OCI-LY7 (cell line): Measurements from ENCODE around the gene MTHFD1L. TPM values are rescaled to one million over a fixed set of nuclear protein-coding genes. Genes with fewer than 3 reads are reported as not detected.

Source experiments
- BruUV-seq: library from RNA; stranded (reverse); fragments of 400-500 nt; replicated peaks from 2 replicates; lab custom pipeline; 2021; lab: Mats Ljungman, UMichigan
- CTCF ChIA-PET: fragments of 300-600 bp; sonication (Branson Sonifier 250); formaldehyde crosslinking; loops from one replicate; lab custom pipeline; 2022; ENCODE audit warnings: antibody characterized with exemption; ENCODE audit not compliant: unreplicated experiment; lab: Charles Lee
- POLR2A ChIA-PET: fragments of 300-600 bp; sonication (Branson Sonifier 250); formaldehyde crosslinking; loops from one replicate; lab custom pipeline; 2022; ENCODE audit warnings: antibody characterized with exemption; lab: Charles Lee
- DNase-seq: peaks from one replicate; pipeline ENCODE4 v3.0.0-alpha.2; 2015; ENCODE audit warnings: low spot score
- H2AFZ ChIP-seq: fragments of 200-600 bp; sonication (generic), shearing (Covaris generic); 2 replicates; pipeline ENCODE4 v1.6.1; 2014; ENCODE audit warnings: mild to moderate bottlenecking, antibody characterized with exemption, low read length, moderate library complexity
- H3K27ac ChIP-seq: fragments of 200-600 bp; sonication (generic); 2 replicates; pipeline ENCODE4 v1.5.1; 2014; ENCODE audit warnings: mixed run types, low read depth, mild to moderate bottlenecking, moderate library complexity, low read length, inconsistent platforms; ENCODE audit not compliant: poor library complexity, severe bottlenecking
- H3K36me3 ChIP-seq: fragments of 200-600 bp; sonication (generic); 2 replicates; pipeline ENCODE4 v1.6.1; 2014; ENCODE audit warnings: mild to moderate bottlenecking, antibody characterized with exemption, low read length, moderate library complexity, mixed read lengths; ENCODE audit not compliant: insufficient read depth
- H3K4me1 ChIP-seq: fragments of 200-600 bp; sonication (generic); 2 replicates; pipeline ENCODE4 v1.5.1; 2014; ENCODE audit warnings: mild to moderate bottlenecking, low read length; ENCODE audit not compliant: insufficient read depth, poor library complexity, severe bottlenecking
- H3K4me2 ChIP-seq: fragments of 200-600 bp; sonication (generic); 2 replicates; pipeline ENCODE4 v1.6.1; 2014; ENCODE audit warnings: mild to moderate bottlenecking, low read length
- H3K4me3 ChIP-seq: fragments of 200-600 bp; sonication (generic); 2 replicates; pipeline ENCODE4 v1.5.1; 2014; ENCODE audit warnings: mild to moderate bottlenecking, low read depth, low read length; ENCODE audit not compliant: poor library complexity, severe bottlenecking
- H3K79me2 ChIP-seq: fragments of 200-600 bp; sonication (generic); 2 replicates; pipeline ENCODE4 v1.6.1; 2016; ENCODE audit warnings: low read depth, mild to moderate bottlenecking, low read length, moderate library complexity, mixed read lengths; ENCODE audit not compliant: insufficient read depth
- H3K9me2 ChIP-seq: fragments of 200-600 bp; sonication (generic); 2 replicates; pipeline ENCODE4 v1.6.1; 2016; ENCODE audit warnings: mild to moderate bottlenecking, low read length, mixed read lengths; ENCODE audit not compliant: insufficient read depth
- H3K9me3 ChIP-seq: fragments of 200-600 bp; sonication (generic); 2 replicates; pipeline ENCODE4 v1.6.1; 2014; ENCODE audit warnings: mild to moderate bottlenecking, mixed run types, low read length, mixed read lengths
- H4K20me1 ChIP-seq: fragments of 200-600 bp; sonication (generic); 2 replicates; pipeline ENCODE4 v1.6.1; 2014; ENCODE audit warnings: mild to moderate bottlenecking, antibody characterized with exemption, low read length, moderate library complexity, mixed read lengths; ENCODE audit not compliant: insufficient read depth
- EZH2phosphoT487 ChIP-seq: fragments of 200-600 bp; sonication (generic); IDR thresholded peaks from 2 replicates; pipeline ENCODE4 v1.6.1; 2018; ENCODE audit warnings: low read depth, borderline replicate concordance, mild to moderate bottlenecking, mixed run types, antibody characterized with exemption, low read length, moderate library complexity, mixed read lengths
- intact Hi-C: fragments of 100-400 bp; cut with micrococcal nuclease; formaldehyde crosslinking; loops from one replicate; pipeline ENCODE4 v1.10.0; 2022; ENCODE audit not compliant: unreplicated experiment
- total RNA-seq, 2 experiments: library from RNA; depleted of rRNA in 1 of 2; stranded (reverse); fragments of >200 nt in 1 of 2; shearing (Covaris generic) in 1 of 2; gene quantifications; 2 replicates each; pipeline ENCODE4 v1.2.3, GENCODE V29; 2014 to 2022
- TF ChIP-seq, protein P1 (sequence below): fragments of 200-600 bp; sonication (generic); conservative IDR thresholded peaks from 2 replicates; pipeline ENCODE4 v1.5.1; 2014; ENCODE audit warnings: mild to moderate bottlenecking, antibody characterized with exemption, low read length, moderate library complexity, mixed read lengths

MTHFD1L gene
- total RNA-seq, 2 experiments from 2014 or later = 68.4 to 144 TPM

DNA sequence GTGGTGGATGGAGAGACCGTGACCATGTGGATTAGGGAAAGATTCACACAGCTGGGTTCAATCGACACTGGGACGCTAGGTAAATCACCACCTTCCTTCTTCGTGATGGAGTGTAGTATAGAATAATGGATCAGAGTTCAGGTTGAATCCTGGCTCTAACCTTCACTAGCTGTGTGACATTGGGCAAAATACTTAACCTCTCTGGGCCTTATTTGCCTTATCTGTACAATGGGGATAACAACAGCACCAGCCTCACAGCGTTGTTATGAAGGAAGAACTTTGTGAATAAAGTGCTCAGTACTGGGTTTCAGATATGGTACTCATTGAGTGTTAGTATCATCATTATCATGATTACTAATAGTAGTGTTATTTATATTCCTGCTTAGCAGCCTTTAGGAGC, 248.1 kb downstream of the MTHFD1L start:
- ChIA-PET CTCF (no interaction called here), POLR2A (no interaction called here)
- H3K9me2 ChIP-seq = no peaks in the 10 kb centered on the region

DNA sequence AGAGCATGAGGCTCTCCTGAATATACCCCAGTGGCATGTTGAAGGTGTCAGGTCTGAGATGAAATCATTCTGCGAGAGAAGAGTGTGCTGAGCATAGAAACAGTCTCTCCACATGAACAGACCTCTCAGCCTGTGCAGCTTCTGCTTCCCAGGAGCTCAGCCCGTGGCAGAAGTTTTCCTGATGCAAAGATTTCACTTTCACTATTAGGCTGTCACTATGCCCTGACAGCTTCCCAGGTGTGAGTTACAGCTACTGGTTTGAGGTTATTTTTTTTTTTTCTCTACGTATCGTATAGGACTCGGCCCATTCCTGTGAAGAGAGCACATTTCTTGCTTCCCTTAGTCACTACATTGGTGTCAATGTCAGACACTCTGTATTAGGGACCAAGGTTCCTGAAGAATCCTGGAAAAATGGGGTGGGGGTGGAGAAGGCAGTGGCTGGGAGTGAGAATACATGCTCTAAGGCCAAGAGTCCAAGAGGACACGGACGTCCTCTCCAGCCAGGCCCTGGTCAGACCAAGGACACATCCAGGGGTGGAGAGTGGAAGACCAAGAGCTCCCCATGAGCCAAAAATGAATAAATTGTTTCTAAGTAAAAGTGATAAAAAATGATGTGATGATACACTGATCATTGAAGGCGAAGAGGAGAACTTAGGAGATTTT, 253.1 kb downstream of the MTHFD1L start:
- Histone ChIP-seq H3K36me3 (no peaks in the 10 kb centered on the region), H2AFZ (no peak overlapping the region), H3K9me2 (no peaks in the 10 kb centered on the region), H3K4me2 (no peak overlapping the region), H3K4me3 (no peak overlapping the region), H4K20me1 (no peaks in the 10 kb centered on the region), H3K9me3 (no peaks in the 10 kb centered on the region), H3K4me1 (no peaks in the 10 kb centered on the region), H3K27ac (no peak overlapping the region), H3K79me2 (no peaks in the 10 kb centered on the region)
- TF ChIP-seq EZH2phosphoT487 = no peak
- TF ChIP-seq, protein P1, sequence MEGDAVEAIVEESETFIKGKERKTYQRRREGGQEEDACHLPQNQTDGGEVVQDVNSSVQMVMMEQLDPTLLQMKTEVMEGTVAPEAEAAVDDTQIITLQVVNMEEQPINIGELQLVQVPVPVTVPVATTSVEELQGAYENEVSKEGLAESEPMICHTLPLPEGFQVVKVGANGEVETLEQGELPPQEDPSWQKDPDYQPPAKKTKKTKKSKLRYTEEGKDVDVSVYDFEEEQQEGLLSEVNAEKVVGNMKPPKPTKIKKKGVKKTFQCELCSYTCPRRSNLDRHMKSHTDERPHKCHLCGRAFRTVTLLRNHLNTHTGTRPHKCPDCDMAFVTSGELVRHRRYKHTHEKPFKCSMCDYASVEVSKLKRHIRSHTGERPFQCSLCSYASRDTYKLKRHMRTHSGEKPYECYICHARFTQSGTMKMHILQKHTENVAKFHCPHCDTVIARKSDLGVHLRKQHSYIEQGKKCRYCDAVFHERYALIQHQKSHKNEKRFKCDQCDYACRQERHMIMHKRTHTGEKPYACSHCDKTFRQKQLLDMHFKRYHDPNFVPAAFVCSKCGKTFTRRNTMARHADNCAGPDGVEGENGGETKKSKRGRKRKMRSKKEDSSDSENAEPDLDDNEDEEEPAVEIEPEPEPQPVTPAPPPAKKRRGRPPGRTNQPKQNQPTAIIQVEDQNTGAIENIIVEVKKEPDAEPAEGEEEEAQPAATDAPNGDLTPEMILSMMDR = no peak
- no TSS peak for BruUV-seq
- DNase-seq = no peak
- ChIA-PET CTCF (no interaction called here), POLR2A (interaction anchor here (1.1 kb wide), 1 partner anchor 147 kb away, joined by 3 read pairs; no protein-coding TSS in a partner anchor)
- intact Hi-C loops = no loop called here

More for the DNA sequence above, 248.1 kb downstream of the MTHFD1L start:
- TF ChIP-seq, protein P1 = no peak
- TF ChIP-seq EZH2phosphoT487 = no peak
- Histone ChIP-seq H3K4me1 (no peaks in the 10 kb centered on the region), H3K4me3 (no peak overlapping the region), H3K27ac (no peak overlapping the region), H3K79me2 (no peaks in the 10 kb centered on the region), H3K9me3 (no peaks in the 10 kb centered on the region), H4K20me1 (no peaks in the 10 kb centered on the region), H3K36me3 (no peaks in the 10 kb centered on the region), H2AFZ (no peak overlapping the region), H3K4me2 (no peak overlapping the region)
- DNase-seq = no peak
- BruUV-seq = no TSS peak
- intact Hi-C loops = no loop called here

DNA sequence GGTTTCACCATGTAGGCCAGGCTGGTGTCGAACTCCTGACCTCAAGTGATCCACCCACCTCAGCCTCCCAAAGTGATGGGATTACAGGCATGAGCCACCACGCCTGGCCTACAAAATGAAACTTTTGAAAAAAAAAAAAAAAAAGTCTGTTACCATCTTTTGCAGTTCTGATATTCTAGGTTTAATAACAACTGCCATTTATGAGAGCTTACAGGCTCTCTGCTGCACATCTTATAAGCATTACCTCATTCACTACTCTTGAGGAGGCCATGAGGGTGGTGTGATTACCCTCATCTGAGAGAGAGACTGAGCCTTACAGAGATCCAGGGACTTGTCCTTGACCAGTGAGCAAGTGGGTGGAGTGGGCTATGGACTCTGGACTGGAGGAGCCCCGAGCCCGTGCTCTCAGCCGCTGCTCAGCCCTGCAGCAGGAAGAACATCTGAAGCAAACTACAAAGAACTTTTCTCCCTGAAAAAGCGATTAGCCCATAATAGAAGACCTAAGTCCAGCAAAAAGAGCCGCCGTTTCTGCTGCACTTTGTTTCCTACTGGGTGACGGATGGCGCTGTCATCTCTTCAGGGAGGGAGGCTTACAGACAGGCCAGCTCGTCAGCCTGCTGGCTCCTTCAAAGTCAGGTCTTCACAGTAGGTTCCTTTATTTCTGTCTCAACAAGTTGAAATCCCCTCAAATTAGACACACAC, 254.5 kb downstream of the MTHFD1L start:
- no peak overlapping the region for H2AFZ ChIP-seq
- POLR2A ChIA-PET = interaction anchor here (0.6 kb wide), 1 partner anchor 20 kb away, joined by 10 read pairs; no protein-coding TSS in a partner anchor
- H3K4me2 ChIP-seq = no peak overlapping the region
- H3K79me2 ChIP-seq = no peaks in the 10 kb centered on the region
- no TSS peak for BruUV-seq
- intact Hi-C loops = no loop called here
- no peaks in the 10 kb centered on the region for H3K9me3 ChIP-seq
- DNase-seq = no peak
- H3K27ac ChIP-seq = no peak overlapping the region
- no peak for TF ChIP-seq EZH2phosphoT487
- TF ChIP-seq, protein P1 = no peak
- CTCF ChIA-PET = no interaction called here
- no peaks in the 10 kb centered on the region for H3K36me3 ChIP-seq
- no peak overlapping the region for H3K4me3 ChIP-seq
- H4K20me1 ChIP-seq = no peaks in the 10 kb centered on the region
- no peaks in the 10 kb centered on the region for H3K4me1 ChIP-seq
- no peaks in the 10 kb centered on the region for H3K9me2 ChIP-seq
